Measurements from ENCODE around the gene ZNF341. TPM values are rescaled to one million over a fixed set of nuclear protein-coding genes. Genes with fewer than 3 reads are reported as not detected.

Gene ZNF341
- total and polyA plus RNA-seq, 9 of the 15 experiments (the other 6 are each of a cell fraction or from before 2014, with no cell fraction given) = 0.08 to 2.6 (median 1.0) TPM

DNA sequence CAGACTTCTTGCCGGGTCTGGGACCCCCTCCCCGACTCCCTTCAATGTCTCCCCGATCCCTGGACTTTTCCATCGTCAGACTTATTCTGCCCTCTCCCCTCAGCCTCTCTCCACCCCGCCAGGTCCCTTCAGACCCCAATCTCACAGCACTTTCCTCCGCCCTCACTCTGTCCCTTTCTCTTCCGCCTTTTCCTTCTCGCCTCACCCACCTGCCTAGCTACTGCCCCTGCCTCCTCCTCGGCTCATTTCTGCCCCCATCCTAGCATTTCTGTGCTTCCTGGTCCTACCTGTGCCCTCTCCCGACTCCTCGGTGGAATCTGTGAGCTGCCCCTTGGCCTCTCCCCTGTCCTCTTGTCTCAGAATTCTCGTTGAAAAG, 80.0 kb downstream of the ZNF341 start (continued):
- TF ChIP-seq, protein P1, sequence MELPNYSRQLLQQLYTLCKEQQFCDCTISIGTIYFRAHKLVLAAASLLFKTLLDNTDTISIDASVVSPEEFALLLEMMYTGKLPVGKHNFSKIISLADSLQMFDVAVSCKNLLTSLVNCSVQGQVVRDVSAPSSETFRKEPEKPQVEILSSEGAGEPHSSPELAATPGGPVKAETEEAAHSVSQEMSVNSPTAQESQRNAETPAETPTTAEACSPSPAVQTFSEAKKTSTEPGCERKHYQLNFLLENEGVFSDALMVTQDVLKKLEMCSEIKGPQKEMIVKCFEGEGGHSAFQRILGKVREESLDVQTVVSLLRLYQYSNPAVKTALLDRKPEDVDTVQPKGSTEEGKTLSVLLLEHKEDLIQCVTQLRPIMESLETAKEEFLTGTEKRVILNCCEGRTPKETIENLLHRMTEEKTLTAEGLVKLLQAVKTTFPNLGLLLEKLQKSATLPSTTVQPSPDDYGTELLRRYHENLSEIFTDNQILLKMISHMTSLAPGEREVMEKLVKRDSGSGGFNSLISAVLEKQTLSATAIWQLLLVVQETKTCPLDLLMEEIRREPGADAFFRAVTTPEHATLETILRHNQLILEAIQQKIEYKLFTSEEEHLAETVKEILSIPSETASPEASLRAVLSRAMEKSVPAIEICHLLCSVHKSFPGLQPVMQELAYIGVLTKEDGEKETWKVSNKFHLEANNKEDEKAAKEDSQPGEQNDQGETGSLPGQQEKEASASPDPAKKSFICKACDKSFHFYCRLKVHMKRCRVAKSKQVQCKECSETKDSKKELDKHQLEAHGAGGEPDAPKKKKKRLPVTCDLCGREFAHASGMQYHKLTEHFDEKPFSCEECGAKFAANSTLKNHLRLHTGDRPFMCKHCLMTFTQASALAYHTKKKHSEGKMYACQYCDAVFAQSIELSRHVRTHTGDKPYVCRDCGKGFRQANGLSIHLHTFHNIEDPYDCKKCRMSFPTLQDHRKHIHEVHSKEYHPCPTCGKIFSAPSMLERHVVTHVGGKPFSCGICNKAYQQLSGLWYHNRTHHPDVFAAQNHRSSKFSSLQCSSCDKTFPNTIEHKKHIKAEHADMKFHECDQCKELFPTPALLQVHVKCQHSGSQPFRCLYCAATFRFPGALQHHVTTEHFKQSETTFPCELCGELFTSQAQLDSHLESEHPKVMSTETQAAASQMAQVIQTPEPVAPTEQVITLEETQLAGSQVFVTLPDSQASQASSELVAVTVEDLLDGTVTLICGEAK (IDR thresholded peaks at IDR 0.05) = peak; percentile 61; the same call in 1 of the 2 replicates
- TF ChIP-seq, protein P1 (CRISPR knock-in tag; IDR thresholded peaks at IDR 0.05) = no peak
- TF ChIP-seq CHD1 (IDR thresholded peaks at IDR 0.05; ENCODE audit: low read length) = peak; percentile 21
- no peak for TF ChIP-seq MBD2 (IDR thresholded peaks at IDR 0.05; ENCODE audit: borderline replicate concordance, low read depth)
- no peak for TF ChIP-seq RHOXF2B (CRISPR knock-in tag; conservative IDR thresholded peaks at IDR 0.05)
- 0 out of 2 replicates have a peak, but pooled peaks have one; percentile 9 for TF ChIP-seq TAL1 (IDR thresholded peaks at IDR 0.05)
- TF ChIP-seq, protein P2, sequence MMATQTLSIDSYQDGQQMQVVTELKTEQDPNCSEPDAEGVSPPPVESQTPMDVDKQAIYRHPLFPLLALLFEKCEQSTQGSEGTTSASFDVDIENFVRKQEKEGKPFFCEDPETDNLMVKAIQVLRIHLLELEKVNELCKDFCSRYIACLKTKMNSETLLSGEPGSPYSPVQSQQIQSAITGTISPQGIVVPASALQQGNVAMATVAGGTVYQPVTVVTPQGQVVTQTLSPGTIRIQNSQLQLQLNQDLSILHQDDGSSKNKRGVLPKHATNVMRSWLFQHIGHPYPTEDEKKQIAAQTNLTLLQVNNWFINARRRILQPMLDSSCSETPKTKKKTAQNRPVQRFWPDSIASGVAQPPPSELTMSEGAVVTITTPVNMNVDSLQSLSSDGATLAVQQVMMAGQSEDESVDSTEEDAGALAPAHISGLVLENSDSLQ (IDR thresholded peaks at IDR 0.05) = no peak
- TF ChIP-seq, protein P3, sequence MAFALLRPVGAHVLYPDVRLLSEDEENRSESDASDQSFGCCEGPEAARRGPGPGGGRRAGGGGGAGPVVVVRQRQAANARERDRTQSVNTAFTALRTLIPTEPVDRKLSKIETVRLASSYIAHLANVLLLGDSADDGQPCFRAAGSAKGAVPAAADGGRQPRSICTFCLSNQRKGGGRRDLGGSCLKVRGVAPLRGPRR (CRISPR knock-in tag; IDR thresholded peaks at IDR 0.05) = no peak
- TF ChIP-seq ZFX (CRISPR knock-in tag; IDR thresholded peaks at IDR 0.05) = no peak
- TF ChIP-seq, protein P4, sequence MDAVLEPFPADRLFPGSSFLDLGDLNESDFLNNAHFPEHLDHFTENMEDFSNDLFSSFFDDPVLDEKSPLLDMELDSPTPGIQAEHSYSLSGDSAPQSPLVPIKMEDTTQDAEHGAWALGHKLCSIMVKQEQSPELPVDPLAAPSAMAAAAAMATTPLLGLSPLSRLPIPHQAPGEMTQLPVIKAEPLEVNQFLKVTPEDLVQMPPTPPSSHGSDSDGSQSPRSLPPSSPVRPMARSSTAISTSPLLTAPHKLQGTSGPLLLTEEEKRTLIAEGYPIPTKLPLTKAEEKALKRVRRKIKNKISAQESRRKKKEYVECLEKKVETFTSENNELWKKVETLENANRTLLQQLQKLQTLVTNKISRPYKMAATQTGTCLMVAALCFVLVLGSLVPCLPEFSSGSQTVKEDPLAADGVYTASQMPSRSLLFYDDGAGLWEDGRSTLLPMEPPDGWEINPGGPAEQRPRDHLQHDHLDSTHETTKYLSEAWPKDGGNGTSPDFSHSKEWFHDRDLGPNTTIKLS (IDR thresholded peaks at IDR 0.05; ENCODE audit: borderline replicate concordance, low read depth) = no peak
- no peak for TF ChIP-seq YBX1 (IDR thresholded peaks at IDR 0.05)
- no peak for TF ChIP-seq KLF13 (tag; IDR thresholded peaks at IDR 0.05; ENCODE audit: borderline replicate concordance, low read depth)
- TF ChIP-seq, protein P5, sequence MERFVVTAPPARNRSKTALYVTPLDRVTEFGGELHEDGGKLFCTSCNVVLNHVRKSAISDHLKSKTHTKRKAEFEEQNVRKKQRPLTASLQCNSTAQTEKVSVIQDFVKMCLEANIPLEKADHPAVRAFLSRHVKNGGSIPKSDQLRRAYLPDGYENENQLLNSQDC (CRISPR knock-in tag; IDR thresholded peaks at IDR 0.05) = no peak
- TF ChIP-seq PCBP1 (IDR thresholded peaks at IDR 0.05; ENCODE audit: low read depth, low read length, poor library complexity, severe bottlenecking) = no peak

Measured in K562 (cell line).